ENCODE data around the gene MRPL18.
"Not testable (repeated sequence)": the region's sequence is repeated elsewhere in the genome, so short reads cannot be mapped to it uniquely, and the experiment has no call there.

Gene MRPL18

DNA sequence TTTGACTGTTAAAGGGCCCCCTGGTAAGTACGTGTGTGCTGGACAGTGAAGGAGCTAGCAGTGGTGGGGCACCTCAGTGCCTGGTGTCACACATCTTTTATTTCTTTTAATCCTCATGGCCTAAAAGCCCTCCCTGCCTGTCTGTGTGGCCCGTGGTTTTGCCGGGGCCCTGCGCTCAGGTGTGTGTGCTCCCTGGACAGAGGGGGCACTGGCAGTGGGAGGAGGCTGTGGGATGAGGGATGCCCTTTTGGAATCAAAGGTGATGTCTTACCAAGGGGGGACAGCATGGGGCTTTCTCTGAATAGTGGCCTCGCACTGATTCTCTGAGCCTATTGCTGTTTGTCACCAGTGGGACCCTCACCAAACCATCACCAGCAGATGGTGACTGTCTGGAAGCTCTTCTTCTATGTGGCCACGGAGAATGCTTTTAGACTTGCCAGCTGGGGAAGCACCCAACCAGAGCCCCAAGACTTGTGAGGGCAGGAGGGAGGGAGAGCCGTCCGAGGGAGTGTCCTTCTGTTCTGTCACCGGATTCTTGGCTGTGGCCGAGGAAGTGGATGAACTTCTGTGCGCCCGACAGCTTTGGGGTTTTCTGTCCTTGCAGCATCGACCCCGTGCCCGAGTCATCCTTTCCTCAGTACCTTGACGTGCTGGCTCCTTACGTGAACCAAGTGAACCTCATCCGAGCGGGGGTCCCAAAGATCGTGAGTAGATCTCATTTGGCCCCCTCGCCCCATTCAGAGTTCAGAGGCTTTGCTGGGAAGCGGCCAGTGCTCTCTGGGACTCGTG is 27.9 kb downstream of the MRPL18 start:
- no peak for DNase-seq

DNA sequence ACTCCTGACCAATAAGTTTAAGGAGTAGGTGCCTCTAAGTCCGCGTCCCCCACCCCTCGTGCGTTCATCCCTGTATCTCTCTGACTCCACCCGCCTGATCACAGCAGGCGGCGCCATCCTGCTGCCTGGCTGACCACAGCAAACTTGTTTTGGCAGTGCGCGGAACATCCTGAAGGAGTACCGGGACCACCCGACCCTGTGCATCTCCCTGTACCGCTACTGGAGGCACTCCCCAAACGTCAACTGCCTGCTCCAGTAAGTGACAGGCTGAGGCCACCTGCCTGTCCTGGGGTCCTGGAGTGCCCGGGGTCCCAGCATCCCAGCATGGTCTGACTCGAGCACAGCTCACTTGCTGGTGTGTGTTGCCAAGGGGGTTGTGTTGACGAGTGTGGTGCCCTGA is 28.8 kb downstream of the MRPL18 start:
- DNase-seq = no peak

DNA sequence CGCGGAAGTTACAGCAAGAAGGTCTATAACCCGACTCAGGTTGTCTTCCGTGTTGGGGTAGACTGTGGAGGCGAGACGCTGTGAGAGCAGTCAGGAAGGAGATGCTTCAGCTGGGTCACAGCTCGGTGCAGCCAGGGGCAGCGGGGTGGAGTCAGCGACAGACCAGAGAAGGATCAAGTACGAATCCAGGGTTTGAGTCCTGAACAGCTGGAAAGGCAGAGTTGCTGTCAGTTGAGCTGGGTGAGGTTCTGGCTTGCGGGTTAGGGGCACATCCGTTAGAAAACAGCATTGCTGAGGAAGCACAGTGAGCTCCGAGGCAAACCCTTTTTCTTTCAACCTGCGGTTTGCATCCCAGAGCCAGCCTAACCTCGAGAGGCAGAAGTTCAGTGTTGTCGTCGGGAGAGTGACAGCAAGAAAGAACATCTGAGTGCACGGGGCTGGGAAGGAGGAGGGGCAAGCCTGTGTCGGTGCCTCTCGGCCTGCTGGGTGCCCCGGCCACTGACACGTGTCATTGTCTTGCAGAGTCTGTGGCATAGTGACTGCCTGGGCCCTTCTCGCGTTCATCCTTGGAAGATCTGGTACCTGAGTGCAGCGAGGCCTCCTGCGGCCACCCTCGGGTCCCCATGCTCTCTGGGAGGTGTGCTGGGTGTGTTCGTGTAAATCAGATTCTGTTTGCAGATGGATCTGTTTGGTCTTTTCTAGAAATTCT is 29.8 kb downstream of the MRPL18 start:
- DNase-seq = peak; percentile 63

DNA sequence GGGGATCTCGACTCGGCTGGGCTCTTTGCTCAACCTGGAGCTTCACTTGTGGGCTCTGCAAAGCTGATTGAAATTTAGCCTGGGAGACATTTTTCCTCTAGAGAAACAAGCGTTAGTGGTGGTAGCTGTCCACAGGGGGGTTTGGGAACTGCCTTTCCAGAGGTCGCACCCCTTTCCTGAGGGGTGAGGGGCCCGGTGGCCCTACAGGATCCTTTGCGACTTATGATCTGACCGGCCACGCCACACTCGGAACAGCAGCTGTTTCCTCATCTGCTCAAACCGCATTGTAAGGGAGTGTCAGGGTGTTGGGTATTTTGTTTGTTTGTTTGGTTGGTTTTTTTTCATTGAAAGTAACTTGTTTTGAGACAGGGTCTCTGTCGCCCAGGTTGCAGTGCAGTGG is 30.9 kb downstream of the MRPL18 start:
- DNase-seq = no peak

DNA sequence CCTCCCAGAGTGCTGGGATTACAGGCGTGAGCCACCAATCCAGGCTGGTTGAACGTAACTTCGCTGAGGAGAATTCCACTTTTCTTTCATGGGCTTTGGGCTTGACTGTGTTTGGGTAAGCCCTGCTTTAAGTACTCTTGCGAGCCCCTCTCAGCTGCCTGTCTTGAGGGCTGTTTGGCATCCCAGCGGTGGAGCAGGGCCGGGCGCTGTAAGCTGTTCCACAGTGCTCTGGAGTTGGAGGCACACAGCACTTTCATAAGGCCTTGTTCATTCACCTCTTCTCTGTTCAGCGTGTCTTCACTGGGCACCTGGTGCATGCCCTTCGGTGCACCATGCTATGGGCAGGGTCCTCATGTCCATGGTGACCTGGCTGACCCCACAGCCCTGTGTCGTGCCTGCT is 31.5 kb downstream of the MRPL18 start:
- no peak for DNase-seq

DNA sequence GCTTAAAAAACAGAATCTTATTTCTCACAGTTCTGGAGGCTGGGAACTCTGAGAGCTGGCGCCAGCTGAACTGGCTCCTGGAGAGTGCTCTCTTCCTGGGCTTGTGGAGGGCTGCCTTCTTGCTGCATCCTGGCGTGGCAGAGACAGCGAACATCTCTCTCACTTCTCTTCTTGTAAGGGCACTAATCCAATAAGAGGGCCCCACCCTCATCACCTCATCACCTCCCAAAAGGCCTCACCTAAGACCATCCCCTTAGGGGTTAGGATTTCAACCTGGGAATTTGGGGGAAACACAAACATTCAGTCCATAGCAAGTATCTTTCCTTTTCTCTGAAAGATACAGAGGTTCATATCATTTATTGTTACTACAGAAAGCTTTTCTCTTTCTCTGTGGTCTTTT is 33.7 kb downstream of the MRPL18 start:
- DNase-seq = no peak

DNA sequence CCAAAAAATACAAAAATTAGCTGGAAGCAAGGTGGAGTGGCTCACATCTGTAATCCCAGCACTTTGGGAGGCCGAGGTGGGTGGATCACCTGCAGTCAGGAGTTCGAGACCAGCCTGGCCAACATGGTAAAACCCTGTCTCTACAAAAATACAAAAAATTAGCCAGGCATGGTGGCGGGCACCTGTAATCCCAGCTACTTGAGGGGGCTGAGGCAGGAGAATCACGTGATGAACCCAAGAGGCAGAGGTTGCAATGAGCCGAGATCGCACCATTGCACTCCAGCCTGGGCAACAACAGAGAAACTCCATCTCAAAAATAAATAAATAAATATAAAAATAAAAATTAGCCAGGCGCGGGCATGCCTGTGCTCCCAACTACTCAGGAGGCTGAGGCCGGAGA is 34.4 kb downstream of the MRPL18 start:
- not testable (repeated sequence) for DNase-seq

DNA sequence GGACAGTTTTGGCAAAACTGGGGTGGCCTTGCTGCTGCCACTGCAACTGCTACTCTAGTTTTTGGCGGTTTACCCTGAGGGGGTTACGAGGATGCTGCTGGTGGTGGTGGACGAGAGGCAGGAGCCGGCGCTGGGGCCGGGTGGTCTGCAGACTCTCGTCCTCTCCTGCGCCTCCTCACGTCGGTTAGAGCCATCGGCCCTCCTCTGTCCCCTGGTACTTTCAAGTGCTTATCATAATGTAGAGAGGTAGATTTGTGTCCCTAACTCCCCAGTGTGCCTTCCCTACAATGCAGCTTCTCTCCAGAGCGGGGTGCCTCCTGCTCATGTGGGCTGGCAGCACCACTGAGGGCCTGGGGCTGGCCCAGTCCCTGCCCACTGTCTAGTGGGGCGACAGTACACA is 35.7 kb downstream of the MRPL18 start:
- DNase-seq = no peak

DNA sequence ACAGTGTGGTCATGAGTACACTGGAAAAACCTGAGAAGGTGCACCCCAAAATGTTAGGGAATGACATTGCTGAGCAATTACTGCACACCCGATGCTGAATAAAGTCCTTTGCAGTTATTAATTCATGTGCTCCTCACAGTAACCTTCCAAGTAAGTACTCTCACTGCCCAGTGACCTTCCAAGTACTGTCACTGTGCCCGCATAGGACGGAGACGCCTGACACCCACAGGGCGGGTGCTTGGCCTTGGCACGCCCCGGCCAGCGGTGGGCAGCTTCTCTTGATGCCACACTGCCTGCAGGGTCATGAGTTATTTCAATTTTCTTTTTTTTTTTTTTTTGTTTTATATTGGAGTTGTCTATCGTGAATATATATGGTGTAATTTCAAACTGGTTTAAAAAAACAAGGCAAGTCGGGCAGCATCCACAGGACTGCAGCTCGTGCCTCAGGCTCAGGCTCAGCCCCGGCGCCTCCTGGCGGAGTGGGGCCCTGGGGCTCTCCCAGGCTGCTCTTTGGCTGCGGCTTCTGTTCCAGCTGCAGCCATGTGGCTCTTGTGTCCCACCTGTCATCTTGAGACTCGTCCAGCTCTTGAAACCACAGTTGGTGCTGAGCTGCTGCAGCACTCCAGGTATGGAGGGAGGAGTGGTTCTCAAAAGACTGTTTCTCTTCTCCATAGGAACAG is 36.8 kb downstream of the MRPL18 start:
- no peak for DNase-seq

DNA sequence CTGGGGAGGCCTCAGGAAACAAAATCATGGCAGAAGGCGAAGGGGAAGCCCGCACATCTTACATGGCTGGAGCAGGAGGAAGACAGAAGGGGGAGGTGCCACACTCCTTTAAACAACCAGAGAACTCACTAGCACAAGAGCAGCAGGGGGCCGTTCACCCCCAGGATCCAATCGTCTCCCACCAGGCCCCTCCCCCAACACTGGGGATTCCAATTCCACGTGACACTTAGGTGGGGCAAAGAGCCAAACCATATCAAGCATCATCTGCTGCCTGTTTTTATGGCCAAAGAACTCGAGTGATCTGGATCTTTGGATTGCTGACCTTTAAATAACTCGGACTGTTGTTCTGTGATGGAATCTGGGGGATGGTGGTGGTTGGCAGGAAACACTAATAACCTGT is 37.8 kb downstream of the MRPL18 start:
- no peak for DNase-seq

DNA sequence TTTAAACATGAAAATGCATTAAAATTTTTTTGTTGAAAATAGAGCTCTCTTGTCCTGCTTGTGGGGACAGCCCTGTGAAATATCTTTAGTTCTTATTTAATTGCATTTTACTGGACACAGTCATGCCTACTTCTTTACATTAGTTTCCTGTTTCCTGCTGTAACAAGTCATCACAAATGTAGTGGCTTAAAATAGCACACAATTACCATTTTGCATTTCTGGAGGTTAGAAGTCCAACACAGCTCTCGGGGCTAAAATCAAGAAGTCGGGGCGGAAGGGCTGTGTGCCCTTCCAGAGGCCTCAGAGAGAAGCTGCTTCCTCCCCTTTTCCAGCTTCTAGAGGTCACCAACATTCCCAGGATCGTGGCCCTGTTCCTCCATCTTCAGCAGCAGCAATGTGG is 39.3 kb downstream of the MRPL18 start:
- DNase-seq = no peak

DNA sequence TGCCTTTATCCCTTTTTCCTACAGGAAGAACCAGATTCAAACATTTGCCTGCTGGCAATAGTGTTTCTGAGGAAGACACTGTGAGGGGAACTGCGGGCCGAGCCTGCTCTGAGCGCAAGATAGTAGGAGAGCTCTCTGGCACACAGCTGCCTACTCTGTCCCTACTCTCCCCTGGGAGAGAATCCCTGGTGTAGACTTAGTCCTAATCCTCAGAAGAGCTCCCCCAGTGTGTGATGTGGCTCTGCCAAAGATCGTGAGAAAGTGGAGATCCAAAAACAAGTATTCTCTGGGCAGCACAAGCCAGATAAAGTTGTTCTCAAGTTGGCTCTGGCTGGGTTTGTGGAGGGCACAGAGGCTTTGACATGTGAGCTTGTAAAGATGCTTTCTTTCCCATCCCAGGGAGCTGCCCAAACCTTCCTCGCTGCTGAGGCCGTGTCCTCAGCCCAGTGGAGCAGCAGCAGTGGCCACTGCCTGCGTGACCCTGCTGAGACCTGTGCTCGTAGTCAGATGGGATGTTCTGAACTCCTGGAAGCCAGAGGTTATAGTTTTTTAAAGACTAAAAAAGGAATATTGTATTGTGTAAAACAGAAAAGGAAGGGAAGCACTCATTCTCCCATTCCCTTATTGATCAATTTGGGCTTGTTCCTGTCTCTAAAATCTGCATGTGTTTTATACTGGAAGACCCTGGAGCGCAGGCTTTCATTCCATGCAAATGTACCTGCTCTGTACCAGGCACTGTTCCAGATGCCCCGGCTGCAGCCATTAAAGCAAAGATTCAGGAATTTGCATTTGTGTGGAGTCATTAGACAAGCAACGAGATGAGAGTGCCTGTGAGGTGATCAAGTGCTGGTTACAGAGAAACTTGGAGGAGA is 40.5 kb downstream of the MRPL18 start:
- DNase-seq = no peak

DNA sequence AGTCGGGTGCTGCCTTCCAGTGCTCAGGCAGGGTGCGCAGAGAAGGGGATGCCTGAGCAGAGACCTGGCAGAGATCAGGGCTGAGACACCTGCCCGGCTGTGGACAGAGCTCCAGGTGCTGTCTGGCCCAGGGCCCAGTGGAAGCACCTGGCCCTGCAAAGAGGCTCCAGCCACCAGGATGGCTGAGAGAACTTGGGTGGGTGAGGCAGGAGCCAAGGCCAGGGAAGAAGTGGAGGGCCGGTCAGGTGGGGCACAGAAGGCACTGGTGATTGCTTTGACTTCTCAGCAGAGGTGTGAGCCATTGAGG is 41.1 kb downstream of the MRPL18 start:
- no peak for DNase-seq

DNA sequence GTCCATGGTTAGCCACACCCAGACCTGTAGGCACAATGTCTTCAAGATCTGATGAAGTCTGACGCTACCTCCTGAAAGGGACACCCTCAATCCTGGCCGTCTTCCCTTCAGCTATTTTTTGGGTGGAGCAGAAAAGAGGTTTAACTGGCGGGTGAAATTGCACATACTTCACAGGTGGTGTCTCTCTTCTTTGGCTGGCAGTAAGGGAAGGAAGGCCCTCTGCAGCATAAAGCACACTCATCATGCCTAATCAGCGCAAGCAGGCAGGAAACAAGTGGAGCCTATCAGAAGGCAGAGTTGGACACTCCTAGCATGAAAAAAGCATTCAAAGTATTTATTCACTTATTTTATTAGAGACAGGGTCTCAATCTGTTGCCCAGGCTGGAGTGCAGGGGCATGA is 42.7 kb downstream of the MRPL18 start:
- peak; percentile 12 for DNase-seq

DNA sequence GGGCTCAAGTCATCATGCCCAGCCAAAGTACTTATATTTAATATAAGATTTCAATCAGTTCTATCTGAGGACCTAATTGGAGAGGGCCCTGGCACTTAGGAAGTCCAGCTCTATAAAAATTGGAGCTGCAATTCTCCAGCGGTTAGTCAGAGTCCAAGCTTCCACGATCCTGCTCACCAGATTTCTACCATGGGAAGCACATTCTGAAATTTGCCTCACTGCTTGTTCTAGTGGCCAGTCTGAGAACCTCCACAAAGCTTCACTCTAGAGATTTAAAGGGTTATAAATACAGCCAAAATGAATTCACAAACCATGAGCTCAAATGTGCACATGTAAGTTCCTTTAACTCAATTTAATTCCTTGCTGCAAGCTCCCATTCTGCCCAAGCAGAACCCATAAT is 43.3 kb downstream of the MRPL18 start:
- no peak for DNase-seq

DNA sequence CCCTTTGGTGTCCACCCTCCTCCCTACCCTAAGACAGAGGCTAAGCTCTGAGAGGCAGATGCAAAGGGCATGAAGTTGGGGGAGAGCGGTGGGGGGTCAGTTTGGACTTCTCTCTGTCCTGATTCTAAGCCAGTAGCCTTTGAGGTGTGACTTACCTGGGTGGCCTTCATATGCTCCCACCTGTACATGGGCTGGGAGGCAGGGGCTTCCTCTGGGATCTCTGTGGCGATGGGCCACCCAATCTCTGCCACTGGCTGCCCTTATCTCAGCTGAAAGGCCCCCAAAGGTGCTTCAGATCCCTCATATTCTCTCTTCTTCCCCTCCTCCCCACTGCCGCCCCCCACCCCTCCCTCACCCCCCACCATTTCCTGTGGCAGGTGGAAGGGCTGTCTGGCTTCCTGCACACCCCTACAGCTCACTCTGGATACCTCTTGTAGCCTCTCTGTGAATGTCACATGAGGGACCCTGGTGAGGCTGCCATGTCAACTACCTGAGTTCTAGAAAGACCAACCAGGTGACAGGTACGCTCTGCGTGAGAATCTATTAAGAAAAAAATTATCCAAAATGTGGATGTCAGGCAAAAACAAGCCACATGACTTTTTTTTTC is 43.8 kb downstream of the MRPL18 start:
- peak; percentile 44 for DNase-seq

DNA sequence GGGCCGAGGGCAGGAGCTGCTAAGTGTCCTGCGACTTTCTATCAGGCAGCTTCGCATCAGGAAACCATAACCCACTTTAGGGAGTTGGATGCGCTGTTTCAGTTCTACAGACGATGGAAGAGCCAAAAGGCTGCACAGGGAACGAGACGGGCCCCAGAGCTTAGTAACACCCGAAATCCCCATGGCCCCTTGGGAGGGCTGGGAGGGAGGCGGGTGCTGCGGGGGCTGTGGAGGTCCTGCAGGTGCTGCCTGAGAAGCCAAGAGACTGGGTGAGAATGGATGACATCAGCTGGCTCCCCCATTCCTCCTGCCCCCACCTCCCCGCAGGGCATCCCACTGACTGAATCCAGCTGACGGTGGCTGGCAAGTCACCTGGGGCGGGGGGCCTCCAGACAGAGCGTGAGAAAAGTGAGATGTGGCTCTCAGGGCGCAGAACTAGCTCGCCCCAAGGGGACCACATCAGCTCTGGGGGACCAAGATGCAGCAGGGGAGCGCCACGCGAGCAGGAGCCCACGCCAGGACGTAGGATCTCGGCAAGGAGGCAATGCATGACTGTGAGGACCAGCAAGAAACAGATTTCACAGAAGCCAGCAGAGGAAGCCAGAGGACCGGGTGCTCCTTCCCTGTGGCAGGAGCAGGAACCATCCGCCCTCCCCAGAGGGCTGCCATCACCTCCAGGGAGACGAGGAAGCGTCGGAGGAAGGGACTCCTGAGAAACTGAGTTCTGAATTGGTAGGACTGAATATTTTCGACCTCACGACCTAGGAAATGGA is 46.6 kb downstream of the MRPL18 start:
- DNase-seq = no peak

DNA sequence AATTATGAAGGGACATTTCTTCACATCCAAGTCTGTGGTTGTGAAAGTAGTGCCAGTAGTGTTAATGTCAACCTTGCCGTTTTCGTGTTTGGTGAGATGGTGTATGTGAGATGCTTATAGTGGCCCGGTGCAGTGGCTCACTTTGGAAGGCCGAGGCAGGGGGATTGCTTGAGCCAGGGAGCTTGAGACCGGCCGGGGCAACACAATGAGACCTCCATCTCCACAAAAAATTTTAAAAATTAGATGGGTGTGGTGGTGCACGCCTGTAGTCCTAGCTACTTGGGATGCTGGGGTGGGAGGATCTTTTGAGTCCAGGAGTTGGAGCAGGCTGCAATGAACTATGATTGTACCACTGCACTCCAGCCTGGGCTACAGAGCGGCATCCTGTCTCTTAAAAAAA is 47.2 kb downstream of the MRPL18 start:
- DNase-seq = no peak

DNA sequence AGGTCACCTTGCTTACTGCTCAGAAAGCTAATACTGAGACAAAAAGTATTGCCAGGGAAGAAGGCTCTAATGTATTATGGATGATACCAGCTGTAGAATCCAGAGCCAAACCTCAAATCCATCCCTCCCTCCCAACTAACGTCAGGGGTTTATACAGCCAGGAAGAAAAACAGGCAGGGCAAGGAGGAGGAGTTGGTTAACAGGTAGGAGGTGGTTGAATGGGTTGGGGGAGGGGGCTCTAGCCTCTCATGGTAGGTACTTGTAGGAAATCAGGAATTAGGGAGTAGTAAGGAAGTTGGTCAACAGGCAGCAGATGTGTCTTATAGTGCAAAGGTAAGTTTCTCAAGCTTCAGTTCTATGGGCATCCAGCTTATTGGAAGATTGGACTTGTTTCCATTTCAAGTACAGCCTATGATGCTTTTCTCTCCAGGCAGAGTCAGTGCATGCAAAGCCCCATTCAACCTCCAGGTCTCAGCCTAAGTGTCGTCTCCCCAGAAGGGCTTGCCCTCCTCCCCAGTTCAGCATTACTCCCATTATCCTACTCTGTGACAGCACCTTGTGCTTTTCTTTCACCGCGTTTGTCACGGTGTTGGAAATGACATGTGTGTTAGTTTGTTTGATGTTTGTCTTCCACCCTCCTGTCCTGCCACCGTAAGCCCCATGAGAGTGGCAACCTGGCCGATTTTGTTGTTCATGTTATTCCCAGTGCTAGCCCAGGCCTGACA is 47.9 kb downstream of the MRPL18 start:
- no peak for DNase-seq

DNA sequence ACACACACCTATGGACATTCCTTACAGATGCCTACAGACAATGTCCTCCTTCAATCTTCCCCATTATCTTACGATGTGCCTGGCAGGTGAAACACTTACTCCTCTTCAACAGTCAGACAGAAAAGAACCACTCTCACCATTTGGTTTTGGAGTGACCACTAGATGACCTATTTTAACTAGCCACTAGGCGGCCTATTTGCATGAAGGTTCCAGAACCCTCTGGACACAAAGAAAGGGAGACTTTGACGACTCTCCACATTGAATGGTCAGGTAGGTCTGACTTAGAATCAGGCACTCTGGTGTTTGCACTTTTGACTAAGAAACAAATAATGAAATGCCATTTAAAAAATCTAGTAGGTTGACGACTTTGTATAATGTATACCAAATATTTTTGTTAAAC is 51.8 kb downstream of the MRPL18 start:
- no peak for DNase-seq

All from CD4-positive, alpha-beta T cell treated with Interleukin-6 for 4 hours (primary cell).